Lower leg skin (tissue), 3 donors: ENCODE measurements around the gene MBD5.

Source experiments
- POLR2A ChIP-seq, 2 donors: fragments of 450-650 bp; IDR thresholded peaks; one replicate each; pipeline ENCODE4 v1.6.1; 2016 to 2017; ENCODE audit warnings: antibody characterized with exemption in 2 of 2, mild to moderate bottlenecking in 1 of 2, moderate library complexity in 1 of 2
- TF ChIP-seq, protein P1 (sequence below), 3 donors: fragments of 450-650 bp; IDR thresholded peaks; one replicate each; pipeline ENCODE4 v1.5.1; 2016; ENCODE audit warnings: antibody characterized with exemption in 3 of 3, mild to moderate bottlenecking in 3 of 3, moderate library complexity in 2 of 3

DNA sequence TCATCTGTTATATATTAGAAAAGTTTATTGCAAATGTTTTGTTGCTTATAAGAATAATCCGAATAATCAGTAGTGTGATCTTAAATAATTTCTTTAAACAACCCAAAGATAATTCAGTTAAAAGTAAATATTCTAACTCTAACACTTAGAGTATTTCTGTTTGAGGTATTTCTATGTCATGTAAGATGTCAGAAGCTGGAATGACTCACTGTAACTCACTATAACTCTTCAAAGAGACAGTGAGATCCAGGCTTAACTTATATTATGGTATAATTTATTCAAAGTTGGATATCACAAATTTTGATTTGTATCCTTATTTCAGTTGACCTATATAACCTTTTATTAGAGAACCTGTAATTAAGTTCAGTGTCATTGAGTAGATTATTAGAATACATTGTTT lies 6.9 kb downstream of the MBD5 start:
- no peak for TF ChIP-seq POLR2A (IDR thresholded peaks at IDR 0.05)
- TF ChIP-seq, protein P1, sequence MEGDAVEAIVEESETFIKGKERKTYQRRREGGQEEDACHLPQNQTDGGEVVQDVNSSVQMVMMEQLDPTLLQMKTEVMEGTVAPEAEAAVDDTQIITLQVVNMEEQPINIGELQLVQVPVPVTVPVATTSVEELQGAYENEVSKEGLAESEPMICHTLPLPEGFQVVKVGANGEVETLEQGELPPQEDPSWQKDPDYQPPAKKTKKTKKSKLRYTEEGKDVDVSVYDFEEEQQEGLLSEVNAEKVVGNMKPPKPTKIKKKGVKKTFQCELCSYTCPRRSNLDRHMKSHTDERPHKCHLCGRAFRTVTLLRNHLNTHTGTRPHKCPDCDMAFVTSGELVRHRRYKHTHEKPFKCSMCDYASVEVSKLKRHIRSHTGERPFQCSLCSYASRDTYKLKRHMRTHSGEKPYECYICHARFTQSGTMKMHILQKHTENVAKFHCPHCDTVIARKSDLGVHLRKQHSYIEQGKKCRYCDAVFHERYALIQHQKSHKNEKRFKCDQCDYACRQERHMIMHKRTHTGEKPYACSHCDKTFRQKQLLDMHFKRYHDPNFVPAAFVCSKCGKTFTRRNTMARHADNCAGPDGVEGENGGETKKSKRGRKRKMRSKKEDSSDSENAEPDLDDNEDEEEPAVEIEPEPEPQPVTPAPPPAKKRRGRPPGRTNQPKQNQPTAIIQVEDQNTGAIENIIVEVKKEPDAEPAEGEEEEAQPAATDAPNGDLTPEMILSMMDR (IDR thresholded peaks at IDR 0.05), result no peak
